HPDE6-E6E7 (cell line): ENCODE measurements around the gene NUBP1.

ENCODE experiments used
- DNase-seq: peaks from one replicate; pipeline ENCODE4 v3.0.0; 2011; ENCODE audit warnings: missing footprints; ENCODE audit errors: extremely low spot score

The NUBP1 gene

DNA sequence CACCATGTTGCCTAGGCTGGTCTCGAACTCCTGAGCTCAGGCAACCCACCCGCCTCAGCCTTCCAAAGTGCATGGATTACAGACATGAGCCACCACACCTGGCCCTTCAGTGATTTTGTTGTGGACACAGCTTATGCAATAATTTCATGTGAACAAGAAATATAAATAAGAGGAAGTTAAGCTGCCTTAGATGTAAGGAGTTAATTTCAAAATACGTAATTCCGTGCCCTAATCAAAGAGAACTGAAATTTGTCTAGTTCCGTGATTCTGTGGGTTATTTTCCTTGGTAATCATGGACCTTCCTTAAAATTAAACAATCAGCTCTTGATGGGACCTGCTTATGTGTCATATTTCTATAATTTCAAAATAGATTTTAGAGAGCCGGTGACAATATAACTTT lies 63.1 kb downstream of the NUBP1 start:
- DNase-seq = no peak

DNA sequence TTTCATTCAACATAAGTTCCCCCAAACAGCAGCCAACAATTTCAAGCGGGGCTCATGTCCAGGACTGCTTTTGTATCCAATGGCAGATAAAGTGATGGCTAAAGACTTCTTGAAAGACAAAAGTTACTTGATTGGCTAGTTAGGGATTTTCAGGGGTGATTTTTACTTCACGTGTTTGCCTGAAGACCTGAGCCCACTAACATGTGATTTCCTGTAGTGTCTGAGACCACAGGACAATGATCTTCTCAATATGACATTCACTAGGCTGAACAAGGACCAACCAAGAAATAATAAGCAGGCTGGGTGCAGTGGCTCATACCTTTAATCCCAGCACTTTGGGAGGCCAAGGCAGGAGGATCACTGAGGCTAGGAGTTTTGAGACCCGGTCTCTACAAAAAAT lies 64.6 kb downstream of the NUBP1 start:
- no peak for DNase-seq

DNA sequence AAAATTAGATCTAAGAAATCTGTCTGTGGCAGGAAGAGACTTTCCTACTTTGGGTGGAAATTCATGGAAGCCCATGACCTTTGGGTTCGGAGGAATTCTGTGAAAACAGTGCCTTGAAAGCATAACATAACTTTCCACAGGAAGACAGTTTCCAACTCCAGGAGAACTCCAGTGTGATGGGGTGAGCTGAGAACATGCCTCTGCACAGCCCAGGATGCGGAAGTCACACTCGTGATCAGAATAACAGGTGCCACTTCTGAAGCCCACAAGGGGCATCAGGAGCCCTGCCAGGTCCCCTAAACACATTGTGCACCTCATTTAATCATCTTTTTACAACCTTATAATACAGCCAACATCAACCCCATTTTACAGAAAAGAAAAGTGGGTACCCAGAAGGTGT lies 65.2 kb downstream of the NUBP1 start:
- DNase-seq = no peak

GRCh38 chr16:10809706-10810105 lies 66.1 kb downstream of the NUBP1 start:
- DNase-seq = no peak

DNA sequence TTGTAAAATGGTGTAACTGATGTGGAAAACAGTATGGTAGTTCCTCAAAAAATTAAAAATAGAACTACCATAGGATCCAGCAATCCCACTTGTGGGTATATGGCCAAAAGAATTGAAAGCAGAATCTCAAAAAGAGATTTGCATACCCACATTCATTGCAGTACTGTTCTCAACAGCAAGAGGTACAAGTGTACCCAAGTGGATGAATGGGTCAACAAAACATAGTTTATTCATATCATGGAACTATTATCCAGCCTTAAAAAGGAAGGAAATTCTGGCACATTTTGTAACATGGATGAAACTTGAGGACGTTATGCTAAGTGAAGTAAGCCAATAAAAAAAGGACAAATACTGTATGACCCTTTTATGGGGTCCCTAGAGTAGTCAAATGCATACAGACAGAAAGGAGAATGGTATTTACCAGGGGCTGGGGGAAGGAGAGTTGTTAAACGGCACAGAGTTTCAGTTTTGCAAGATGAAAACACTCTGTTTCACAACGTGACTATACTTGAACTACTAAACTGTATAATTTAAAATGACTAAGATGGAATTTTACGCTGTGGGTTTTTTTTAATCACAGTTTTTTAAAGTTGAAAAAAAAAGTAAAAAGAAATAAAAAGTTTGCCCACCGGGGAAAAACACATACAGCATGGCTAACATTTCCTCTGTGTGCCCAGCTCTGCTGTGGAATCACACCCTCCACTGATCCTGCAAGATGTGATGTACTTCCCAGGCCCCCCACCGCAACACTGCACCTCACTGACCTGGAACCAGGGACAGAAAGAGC lies 68.9 kb downstream of the NUBP1 start:
- DNase-seq = no peak

GRCh38 chr16:10813099-10813455 lies 69.4 kb downstream of the NUBP1 start:
- DNase-seq = no peak

DNA sequence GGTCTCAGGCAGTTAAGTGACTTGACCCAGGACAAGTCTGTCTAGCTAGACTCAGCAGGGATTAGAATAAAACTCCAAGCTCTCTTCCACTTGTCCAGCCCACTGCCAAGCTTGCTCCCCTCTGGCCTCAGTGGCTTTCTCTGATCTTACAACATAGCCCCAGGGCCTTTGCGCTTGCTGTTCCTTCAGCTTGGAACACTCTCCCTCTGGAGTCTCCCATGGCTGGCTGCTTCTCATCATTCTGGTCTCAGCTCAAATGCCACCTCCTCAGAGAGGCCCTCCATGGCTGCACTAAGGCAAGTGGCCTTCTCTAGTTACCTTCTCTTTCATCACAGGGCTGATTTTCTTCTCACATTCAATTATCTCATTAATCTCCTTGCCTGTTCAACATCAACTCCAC lies 73.9 kb downstream of the NUBP1 start:
- DNase-seq = no peak

GRCh38 chr16:10817963-10818941 lies 74.6 kb downstream of the NUBP1 start, which contains the start of gene TVP23A:
Gene TVP23A (minus strand): TSS chr16:10818794. CDS start chr16:10818493, 301 bp downstream.
- no peak for DNase-seq
